ENCODE measurements around the gene PLPP7. TPM values are rescaled to one million over a fixed set of nuclear protein-coding genes. Genes with fewer than 3 reads are reported as not detected.

Gene PLPP7
- total and polyA plus RNA-seq, 7 donors = 19.4 to 156 (median 90.5) TPM

DNA sequence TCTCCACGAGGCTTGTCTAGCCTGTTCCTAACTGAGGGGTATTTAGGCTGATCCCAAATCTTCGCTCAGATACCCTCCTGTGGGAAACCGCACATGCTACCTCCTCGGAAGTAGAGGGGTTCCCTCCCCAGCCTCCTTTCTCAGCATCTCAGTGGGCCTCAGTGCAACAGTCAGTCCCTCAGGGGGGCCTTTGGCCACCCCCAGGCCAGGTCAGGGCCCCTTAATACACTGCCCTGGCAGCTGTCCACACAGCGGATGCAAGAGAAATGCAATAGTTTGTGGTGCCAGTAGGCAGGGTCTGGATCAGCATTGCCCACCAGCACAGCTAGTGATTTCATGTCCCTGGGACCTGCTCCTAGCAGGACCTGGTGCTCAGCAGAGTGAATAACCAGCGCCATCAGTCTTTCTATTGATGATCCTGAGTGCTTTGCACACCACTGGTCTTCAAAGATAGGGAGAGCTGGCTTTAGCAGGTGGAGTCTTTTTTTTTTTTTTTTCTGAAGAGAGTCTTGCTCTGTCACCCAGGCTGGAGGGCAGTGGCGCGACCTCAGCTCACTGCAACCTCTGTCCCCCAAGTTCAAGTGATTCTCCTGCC lies 7.5 kb downstream of the PLPP7 start:
- DNase-seq (peak in 1 of 2 donors; percentile 51), ATAC-seq (no peak)
- WGBS, 3 donors = 75 to 80% (median 78%) methylated on average over 8 of the region's 8 CpGs
- Histone ChIP-seq H3K4me1 (peaks cover 61% of the 10 kb centered on the region), H3K27me3 (ENCODE audit: insufficient read depth in 3 of 3, low read length in 2 of 3) (no peaks in the 10 kb centered on the region), H3K27ac (peak overlapping the region; percentile 91), H3K9me3 (no peaks in the 10 kb centered on the region), H3K4me3 (no peak overlapping the region), H3K36me3 (ENCODE audit: insufficient read depth in 1 of 2, low read depth in 1 of 2) (peaks cover 0 to 22% of the 10 kb centered on the region in 2 donors)
- TF ChIP-seq, protein P1, sequence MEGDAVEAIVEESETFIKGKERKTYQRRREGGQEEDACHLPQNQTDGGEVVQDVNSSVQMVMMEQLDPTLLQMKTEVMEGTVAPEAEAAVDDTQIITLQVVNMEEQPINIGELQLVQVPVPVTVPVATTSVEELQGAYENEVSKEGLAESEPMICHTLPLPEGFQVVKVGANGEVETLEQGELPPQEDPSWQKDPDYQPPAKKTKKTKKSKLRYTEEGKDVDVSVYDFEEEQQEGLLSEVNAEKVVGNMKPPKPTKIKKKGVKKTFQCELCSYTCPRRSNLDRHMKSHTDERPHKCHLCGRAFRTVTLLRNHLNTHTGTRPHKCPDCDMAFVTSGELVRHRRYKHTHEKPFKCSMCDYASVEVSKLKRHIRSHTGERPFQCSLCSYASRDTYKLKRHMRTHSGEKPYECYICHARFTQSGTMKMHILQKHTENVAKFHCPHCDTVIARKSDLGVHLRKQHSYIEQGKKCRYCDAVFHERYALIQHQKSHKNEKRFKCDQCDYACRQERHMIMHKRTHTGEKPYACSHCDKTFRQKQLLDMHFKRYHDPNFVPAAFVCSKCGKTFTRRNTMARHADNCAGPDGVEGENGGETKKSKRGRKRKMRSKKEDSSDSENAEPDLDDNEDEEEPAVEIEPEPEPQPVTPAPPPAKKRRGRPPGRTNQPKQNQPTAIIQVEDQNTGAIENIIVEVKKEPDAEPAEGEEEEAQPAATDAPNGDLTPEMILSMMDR (IDR thresholded peaks at IDR 0.05) = no peak
- intact Hi-C loops (cut with DNase I) = loop anchor here in 1 of 2 donors (5.0 kb wide), 1 partner anchor 35 kb away; no protein-coding TSS in a partner anchor

- intact Hi-C loops (cut with DNase I) = loop anchor here in 1 of 2 donors (5.0 kb wide), 1 partner anchor 34 kb away; no protein-coding TSS in a partner anchor
- Histone ChIP-seq H3K27ac (peak overlapping the region; percentile 91), H3K9me3 (no peaks in the 10 kb centered on the region), H3K27me3 (ENCODE audit: insufficient read depth in 3 of 3, low read length in 2 of 3) (no peaks in the 10 kb centered on the region), H3K4me1 (peaks cover 58% of the 10 kb centered on the region), H3K4me3 (no peak overlapping the region), H3K36me3 (ENCODE audit: insufficient read depth in 1 of 2, low read depth in 1 of 2) (peaks cover 0 to 22% of the 10 kb centered on the region in 2 donors)
- peak; percentile 14 to 66 (median 60) for ATAC-seq
- 18 to 33% (median 19%) methylated on average over 11 of the region's 11 CpGs for WGBS, 3 donors
- TF ChIP-seq, protein P1 (IDR thresholded peaks at IDR 0.05) = no peak
- DNase-seq = peak in 1 of 2 donors; percentile 66
These were observed 8.4 kb downstream of the PLPP7 start for GRCh38 chr9:131297903-131298302.

- Histone ChIP-seq H3K9me3 (no peaks in the 10 kb centered on the region), H3K36me3 (ENCODE audit: insufficient read depth in 1 of 2, low read depth in 1 of 2) (peaks cover 0 to 22% of the 10 kb centered on the region in 2 donors), H3K27me3 (ENCODE audit: insufficient read depth in 3 of 3, low read length in 2 of 3) (no peaks in the 10 kb centered on the region), H3K27ac (peak overlapping the region; percentile 91), H3K4me3 (no peak overlapping the region), H3K4me1 (peaks cover 58% of the 10 kb centered on the region)
- DNase-seq (peak in 1 of 2 donors; percentile 43), ATAC-seq (peak in 2 of 4 donors; percentile 4 to 7)
- TF ChIP-seq, protein P1 (IDR thresholded peaks at IDR 0.05) = no peak
- intact Hi-C loops (cut with DNase I) = loop anchor here in 1 of 2 donors (5.0 kb wide), 1 partner anchor 34 kb away; no protein-coding TSS in a partner anchor
- WGBS, 3 donors = 41 to 58% (median 44%) methylated on average over 4 to 5 of the region's 5 CpGs
These were observed 8.8 kb downstream of the PLPP7 start for GRCh38 chr9:131298341-131298740.

DNA sequence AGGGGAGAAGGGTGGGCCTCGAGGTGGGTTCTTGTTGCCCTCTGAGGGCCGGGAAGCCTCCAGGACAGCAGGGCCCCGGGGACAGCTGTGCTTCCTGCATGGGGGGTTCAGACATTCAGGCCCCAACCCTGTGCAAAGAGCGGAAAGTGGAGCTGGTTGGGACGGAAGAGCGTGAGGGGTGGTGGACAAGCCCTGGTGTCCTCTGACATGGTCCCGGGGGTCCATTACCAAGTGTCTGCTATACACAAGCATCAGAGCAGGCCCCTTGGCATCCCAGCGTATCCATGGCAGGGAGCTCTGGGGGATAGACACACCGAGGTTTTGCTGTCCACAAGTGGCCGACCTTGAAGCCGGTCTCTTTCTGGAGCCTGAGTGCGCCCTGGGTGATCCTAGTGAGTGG lies 9.3 kb downstream of the PLPP7 start:
- intact Hi-C loops (cut with DNase I) = loop anchor here in 1 of 2 donors (5.0 kb wide), 1 partner anchor 33 kb away; no protein-coding TSS in a partner anchor
- peak overlapping the region; percentile 91 for H3K27ac ChIP-seq
- TF ChIP-seq, protein P1 (IDR thresholded peaks at IDR 0.05) = no peak
- H3K9me3 ChIP-seq = no peaks in the 10 kb centered on the region
- H3K4me1 ChIP-seq = peaks cover 57% of the 10 kb centered on the region
- no peak overlapping the region for H3K4me3 ChIP-seq
- peaks cover 0 to 22% of the 10 kb centered on the region in 2 donors for H3K36me3 ChIP-seq (ENCODE audit: insufficient read depth in 1 of 2, low read depth in 1 of 2)
- 76 to 84% (median 77%) methylated on average over 12 of the region's 12 CpGs for WGBS, 3 donors
- ATAC-seq = peak in 3 of 4 donors; percentile 0 to 3 (median 2)
- DNase-seq = peak in 1 of 2 donors; percentile 50
- H3K27me3 ChIP-seq (ENCODE audit: insufficient read depth in 3 of 3, low read length in 2 of 3) = no peaks in the 10 kb centered on the region
